WERI-Rb-1 (cell line): Measurements from ENCODE around the gene EPOP.
"Not testable (repeated sequence)": the region's sequence is repeated elsewhere in the genome, so short reads cannot be mapped to it uniquely, and the experiment has no call there.

Experiments
- DNase-seq: peaks from one replicate; pipeline ENCODE4 v3.0.0-alpha.2; 2020
- H3K27ac ChIP-seq: fragments of 250-450 bp; sonication (Bioruptor Pico); 2 replicates; pipeline ENCODE4 v1.5.1; 2020; ENCODE audit warnings: mild to moderate bottlenecking, moderate library complexity
- H3K27me3 ChIP-seq: fragments of 250-450 bp; sonication (Bioruptor Pico); 2 replicates; pipeline ENCODE4 v1.5.1; 2021; ENCODE audit warnings: mild to moderate bottlenecking, low read depth, moderate library complexity; ENCODE audit not compliant: insufficient read depth, severe bottlenecking
- H3K36me3 ChIP-seq: fragments of 250-450 bp; sonication (Bioruptor Pico); 2 replicates; pipeline ENCODE4 v1.5.1; 2020; ENCODE audit warnings: mild to moderate bottlenecking, moderate library complexity
- H3K4me3 ChIP-seq: 2 replicates; pipeline ENCODE4 v1.5.1; 2011; ENCODE audit warnings: low read depth, mild to moderate bottlenecking, control low read depth, low read length
- H3K9me3 ChIP-seq: fragments of 250-450 bp; sonication (Bioruptor Pico); 2 replicates; pipeline ENCODE4 v1.5.1; 2021; ENCODE audit warnings: mild to moderate bottlenecking, moderate library complexity; ENCODE audit not compliant: severe bottlenecking
- TF ChIP-seq, protein P1 (sequence below): IDR thresholded peaks from 2 replicates; pipeline ENCODE4 v1.5.1; 2011; ENCODE audit warnings: low read depth, mild to moderate bottlenecking, control low read depth, inconsistent platforms, low read length

The EPOP gene

DNA sequence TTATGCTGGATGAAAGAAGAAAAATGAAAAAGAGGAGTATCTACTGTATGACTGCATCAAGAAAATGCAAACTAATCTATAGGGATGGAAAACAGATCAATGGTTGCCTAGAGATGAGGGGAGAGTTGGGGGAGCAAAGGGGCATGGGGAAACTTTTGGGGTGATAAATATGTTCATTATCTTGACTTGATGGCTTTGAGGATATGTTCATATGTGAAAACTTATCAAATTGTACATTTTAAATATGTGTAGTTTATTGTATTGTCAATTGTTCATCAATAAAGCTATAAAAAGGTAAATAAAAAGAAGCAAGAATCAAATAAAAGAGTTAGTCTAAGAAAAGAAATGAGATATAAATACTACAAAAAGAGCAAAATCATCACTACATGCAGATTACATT, 49.3 kb downstream of the EPOP start:
- DNase-seq: no peak
- no peak overlapping the region for H3K27ac ChIP-seq
- no peak overlapping the region for H3K4me3 ChIP-seq
- H3K9me3 ChIP-seq: peaks cover 4% of the 10 kb centered on the region
- no peaks in the 10 kb centered on the region for H3K36me3 ChIP-seq
- H3K27me3 ChIP-seq: no peaks in the 10 kb centered on the region
- TF ChIP-seq, protein P1, sequence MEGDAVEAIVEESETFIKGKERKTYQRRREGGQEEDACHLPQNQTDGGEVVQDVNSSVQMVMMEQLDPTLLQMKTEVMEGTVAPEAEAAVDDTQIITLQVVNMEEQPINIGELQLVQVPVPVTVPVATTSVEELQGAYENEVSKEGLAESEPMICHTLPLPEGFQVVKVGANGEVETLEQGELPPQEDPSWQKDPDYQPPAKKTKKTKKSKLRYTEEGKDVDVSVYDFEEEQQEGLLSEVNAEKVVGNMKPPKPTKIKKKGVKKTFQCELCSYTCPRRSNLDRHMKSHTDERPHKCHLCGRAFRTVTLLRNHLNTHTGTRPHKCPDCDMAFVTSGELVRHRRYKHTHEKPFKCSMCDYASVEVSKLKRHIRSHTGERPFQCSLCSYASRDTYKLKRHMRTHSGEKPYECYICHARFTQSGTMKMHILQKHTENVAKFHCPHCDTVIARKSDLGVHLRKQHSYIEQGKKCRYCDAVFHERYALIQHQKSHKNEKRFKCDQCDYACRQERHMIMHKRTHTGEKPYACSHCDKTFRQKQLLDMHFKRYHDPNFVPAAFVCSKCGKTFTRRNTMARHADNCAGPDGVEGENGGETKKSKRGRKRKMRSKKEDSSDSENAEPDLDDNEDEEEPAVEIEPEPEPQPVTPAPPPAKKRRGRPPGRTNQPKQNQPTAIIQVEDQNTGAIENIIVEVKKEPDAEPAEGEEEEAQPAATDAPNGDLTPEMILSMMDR: no peak

DNA sequence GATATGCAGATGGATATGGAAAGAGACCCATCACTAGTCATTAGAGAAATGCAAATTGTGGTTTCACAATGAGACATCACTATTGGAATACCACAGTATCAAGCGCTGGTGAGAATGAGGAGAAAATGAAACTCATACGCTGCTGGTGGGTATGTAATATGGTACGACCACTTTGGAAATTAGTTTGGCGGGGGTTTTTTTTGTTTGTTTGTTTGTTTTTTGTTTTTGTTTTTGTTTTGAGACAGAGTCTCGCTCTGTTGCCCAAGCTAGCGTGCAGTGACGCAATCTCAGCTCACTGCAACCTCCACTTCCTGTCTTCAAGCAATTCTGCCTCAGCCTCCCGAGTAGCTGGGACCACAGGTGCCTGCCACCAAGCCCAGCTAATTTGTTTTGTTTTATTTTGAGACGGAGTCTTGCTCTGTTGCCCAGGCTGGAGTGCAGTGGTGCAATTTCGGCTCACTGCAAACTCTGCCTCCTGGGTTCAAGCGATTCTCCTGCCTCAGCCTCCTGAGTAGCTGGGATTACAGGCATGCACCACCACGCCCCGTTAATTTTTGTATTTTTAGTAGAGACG, 49.9 kb downstream of the EPOP start:
- not testable (repeated sequence) for H3K36me3 ChIP-seq, DNase-seq, H3K4me3 ChIP-seq, H3K27ac ChIP-seq, H3K9me3 ChIP-seq, H3K27me3 ChIP-seq
